ENCODE results near the gene TRIM27.

- no peak for TF ChIP-seq CTCF (IDR thresholded peaks at IDR 0.05; ENCODE audit: borderline replicate concordance, extremely low read depth, low read length, poor library complexity, severe bottlenecking)
- no peak for TF ChIP-seq EZH2 (IDR thresholded peaks at IDR 0.05; ENCODE audit: borderline replicate concordance, low read depth, low read length, severe bottlenecking)
Observed at GRCh38 chr6:28940858-28941683, 17.3 kb upstream of the TRIM27 start.
